GM13977 (cell line): ENCODE data around the gene TSPAN9.

Source experiments
- DNase-seq: peaks from one replicate; pipeline ENCODE4 v3.0.0; 2012; ENCODE audit warnings: low spot score
- in situ Hi-C: fragments of 300-500 bp; cut with MboI; formaldehyde crosslinking; loops from one replicate; pipeline ENCODE4 v1.12.0; 2022; ENCODE audit warnings: low sequenced_read_pairs, low pct_unique_long_range_greater_than_20kb, mixed read lengths, inconsistent platforms; ENCODE audit not compliant: unreplicated experiment
- TF ChIP-seq, protein P1 (sequence below): IDR thresholded peaks from 2 replicates; pipeline ENCODE4 v1.5.1; 2012; ENCODE audit warnings: mild to moderate bottlenecking, control low read depth; ENCODE audit not compliant: insufficient read depth; ENCODE audit errors: extremely low read depth, missing control alignments

Gene TSPAN9

DNA sequence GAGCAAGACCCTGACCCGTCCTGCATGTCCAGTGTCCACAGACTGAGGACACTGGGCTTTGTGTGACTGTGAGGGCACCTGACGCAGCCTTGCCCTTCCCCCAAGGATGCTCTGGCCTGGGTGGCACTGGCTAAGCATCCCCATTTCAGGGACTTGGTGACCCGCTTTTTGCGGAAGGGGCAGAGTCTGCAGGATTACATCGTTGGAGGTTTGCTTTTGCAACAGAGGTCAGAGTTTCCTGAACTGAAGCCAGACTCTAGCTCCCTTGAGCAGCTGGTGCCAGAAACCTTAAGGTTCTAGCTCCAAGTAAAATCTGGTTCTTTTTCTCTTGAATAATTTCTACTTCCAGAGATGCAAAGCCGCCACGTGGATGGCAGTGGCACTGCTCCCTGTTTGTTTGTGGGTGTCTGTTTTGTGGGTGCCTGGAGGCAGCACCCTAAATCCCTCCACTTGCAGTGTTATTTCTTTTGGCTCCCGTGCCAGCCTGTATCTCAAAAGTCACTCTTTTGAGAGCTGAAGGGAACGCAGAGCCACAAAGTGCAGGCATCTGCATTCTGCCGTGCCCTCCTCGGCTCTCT, 184.7 kb downstream of the TSPAN9 start:
- in situ Hi-C loops, result loop anchor here (10.0 kb wide), 1 partner anchor 127 kb away; no protein-coding TSS in a partner anchor
- DNase-seq, result no peak
- TF ChIP-seq, protein P1, sequence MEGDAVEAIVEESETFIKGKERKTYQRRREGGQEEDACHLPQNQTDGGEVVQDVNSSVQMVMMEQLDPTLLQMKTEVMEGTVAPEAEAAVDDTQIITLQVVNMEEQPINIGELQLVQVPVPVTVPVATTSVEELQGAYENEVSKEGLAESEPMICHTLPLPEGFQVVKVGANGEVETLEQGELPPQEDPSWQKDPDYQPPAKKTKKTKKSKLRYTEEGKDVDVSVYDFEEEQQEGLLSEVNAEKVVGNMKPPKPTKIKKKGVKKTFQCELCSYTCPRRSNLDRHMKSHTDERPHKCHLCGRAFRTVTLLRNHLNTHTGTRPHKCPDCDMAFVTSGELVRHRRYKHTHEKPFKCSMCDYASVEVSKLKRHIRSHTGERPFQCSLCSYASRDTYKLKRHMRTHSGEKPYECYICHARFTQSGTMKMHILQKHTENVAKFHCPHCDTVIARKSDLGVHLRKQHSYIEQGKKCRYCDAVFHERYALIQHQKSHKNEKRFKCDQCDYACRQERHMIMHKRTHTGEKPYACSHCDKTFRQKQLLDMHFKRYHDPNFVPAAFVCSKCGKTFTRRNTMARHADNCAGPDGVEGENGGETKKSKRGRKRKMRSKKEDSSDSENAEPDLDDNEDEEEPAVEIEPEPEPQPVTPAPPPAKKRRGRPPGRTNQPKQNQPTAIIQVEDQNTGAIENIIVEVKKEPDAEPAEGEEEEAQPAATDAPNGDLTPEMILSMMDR, result no peak

DNA sequence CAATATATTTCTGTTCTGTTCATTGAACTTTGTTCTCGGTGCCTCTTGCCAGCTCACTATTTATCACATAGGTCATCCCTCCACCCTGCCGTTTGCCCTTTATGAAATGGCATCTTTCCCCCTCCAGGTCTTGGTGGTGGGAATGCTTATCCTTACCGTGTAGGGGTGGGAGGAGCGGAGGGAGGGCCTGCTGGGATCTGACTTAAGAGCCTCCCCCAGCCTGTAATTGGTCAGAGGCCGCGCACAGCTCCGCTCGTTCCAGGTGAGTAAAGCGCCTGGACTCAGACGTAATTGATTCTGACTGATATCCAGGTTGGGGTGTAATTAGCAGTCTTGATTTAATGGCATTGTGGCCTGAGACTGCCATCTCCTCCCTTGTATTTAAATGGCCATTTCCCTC, 185.3 kb downstream of the TSPAN9 start:
- DNase-seq, result no peak
- TF ChIP-seq, protein P1, result no peak
- in situ Hi-C loops, result loop anchor here (10.0 kb wide), 1 partner anchor 128 kb away; no protein-coding TSS in a partner anchor

DNA sequence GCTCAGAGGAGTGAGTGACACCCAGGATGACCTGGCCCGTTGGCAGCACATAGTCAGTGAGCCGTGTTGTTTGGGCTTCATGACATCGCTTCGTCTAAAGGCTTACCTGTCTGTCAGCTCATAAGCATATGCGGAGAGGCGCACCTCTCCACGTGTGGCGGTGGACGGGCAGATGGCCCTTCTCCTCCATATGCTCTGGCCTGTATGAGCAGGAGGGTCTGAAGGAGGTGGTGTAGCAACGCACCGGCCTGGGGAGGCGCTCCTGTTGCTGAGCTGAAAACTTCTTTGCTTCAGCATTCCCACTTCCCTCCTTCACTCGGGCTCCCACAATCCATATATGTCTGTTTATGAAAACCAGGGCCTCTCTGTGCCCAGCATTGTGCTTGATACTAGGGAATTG, 186.1 kb downstream of the TSPAN9 start:
- no peak for DNase-seq
- TF ChIP-seq, protein P1, result no peak
- in situ Hi-C loops, result loop anchor here (10.0 kb wide), 1 partner anchor 128 kb away; no protein-coding TSS in a partner anchor

DNA sequence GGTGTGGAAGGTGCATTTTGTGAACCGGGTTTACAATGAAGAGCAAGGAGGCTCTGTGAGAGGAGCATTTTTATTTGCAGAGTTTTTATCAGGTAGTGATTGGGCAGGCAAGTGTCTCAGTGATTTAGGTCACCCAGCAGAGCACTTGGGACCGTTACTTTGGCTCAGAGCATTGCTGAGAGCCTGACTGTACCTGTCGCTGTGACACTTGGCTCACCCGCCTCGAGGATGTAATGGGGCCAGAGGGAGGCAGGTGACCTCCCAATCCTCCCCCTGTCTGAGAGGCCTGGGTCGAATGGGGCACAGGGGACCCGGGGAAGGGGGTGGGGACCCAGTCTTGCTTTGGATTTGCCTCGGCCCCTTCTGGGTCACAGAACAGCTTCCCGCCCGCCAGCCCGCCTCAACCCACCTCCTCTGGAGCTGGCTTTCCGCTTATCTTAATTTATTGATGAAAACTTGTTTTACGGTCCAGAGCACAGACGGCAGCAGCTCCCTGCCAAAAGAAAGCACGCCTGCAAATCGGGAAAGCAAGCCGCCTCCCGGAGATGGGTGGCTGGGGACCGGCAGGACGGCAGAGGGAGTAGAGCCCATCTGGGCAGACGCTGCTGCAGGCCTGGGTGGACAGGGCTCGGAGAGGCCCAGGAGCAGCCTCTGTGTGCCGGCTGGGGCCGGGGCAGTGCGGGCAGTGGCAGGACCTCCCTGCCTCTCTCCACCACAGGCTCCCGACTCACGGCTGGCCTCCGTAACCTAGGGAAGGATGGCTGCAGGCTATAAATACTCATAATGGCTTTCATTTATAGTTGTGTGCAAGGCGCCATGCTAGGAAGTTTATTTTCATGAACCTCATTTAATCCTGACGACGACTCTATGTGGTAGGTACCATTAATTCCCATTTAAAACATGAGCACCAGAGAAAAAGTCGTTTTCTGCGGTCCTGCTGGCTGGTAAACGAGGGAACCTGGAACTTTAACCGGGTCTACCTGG, 187.1 kb downstream of the TSPAN9 start:
- no peak for DNase-seq
- TF ChIP-seq, protein P1, result no peak
- in situ Hi-C loops, result loop anchor here (10.0 kb wide), 1 partner anchor 129 kb away; no protein-coding TSS in a partner anchor

DNA sequence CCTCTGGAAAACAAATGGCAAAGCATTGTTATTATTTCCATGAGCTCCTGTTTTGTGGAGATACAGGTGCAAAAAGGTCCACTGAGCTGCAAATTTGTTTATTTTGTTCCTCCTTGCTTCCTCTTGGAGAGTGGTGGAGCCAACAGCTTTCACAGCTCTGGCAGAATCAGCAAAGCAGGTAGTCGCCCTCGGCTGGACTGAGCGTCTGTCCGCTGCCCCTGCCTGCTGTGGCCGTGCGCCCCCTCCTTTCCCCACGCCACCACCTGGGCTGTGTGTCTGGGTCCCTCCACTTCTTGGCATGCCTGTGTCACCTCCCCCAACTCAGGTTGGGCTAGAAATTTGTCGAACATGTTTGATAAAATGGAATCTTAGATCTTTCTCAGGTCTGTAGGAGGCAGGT, 188.2 kb downstream of the TSPAN9 start:
- no peak for DNase-seq
- in situ Hi-C loops, result loop anchor here (10.0 kb wide), 1 partner anchor 131 kb away; no protein-coding TSS in a partner anchor
- TF ChIP-seq, protein P1, result no peak

DNA sequence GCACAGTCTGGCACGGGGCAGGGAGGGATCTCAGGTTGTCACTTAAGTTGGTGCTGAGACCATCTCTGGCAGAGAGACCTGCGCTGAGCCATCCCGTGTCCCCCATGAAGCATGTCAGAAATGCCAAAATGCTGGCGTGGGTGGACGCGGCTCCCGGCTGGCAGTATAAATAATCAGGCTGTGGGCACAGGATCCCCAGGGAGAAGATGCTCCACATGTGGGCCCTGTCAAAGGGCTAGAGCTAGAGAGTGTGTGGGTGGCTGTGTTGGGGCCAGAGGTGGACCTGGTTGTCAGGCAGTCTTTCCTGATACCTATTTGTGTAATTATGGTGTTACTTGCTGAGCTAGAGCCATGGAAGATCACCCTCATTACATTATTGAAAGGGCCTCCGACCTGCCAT, 189.5 kb downstream of the TSPAN9 start:
- in situ Hi-C loops, result loop anchor here (10.0 kb wide), 1 partner anchor 132 kb away; no protein-coding TSS in a partner anchor
- TF ChIP-seq, protein P1, result no peak
- no peak for DNase-seq
